BLaER1 treated with 17β-estradiol and CSF1 and Interleukin-3, amounts not matched to agents 10 nM and 100 nM (cell line): Measurements from ENCODE around the gene PRF1.
A peak's percentile ranks its signal among the peaks of the same experiment; 100 is the strongest.
"Not testable (repeated sequence)": the region's sequence is repeated elsewhere in the genome, so short reads cannot be mapped to it uniquely, and the experiment has no call there.

Source experiments
- H3K27ac ChIP-seq, 11 experiments: shearing (Covaris generic); formaldehyde crosslinking; 2 replicates each; pipeline ENCODE4 v1.8.1; 2022
- H3K27me3 ChIP-seq, 11 experiments: shearing (Covaris generic); formaldehyde crosslinking; 2 replicates each; pipeline ENCODE4 v1.8.1; 2022
- H3K36me3 ChIP-seq, 11 experiments: shearing (Covaris generic); formaldehyde crosslinking; 2 replicates each; pipeline ENCODE4 v1.8.1; 2022
- H3K4me1 ChIP-seq, 10 experiments: shearing (Covaris generic); formaldehyde crosslinking; 2 replicates each; pipeline ENCODE4 v1.8.1; 2022
- H3K4me2 ChIP-seq, 11 experiments: shearing (Covaris generic); formaldehyde crosslinking; 2 replicates each; pipeline ENCODE4 v1.8.1; 2022
- H3K4me3 ChIP-seq, 10 experiments: shearing (Covaris generic); formaldehyde crosslinking; 2 replicates each; pipeline ENCODE4 v1.8.1; 2022
- H3K9ac ChIP-seq, 11 experiments: shearing (Covaris generic); formaldehyde crosslinking; 2 replicates each; pipeline ENCODE4 v1.8.1; 2022
- H3K9me3 ChIP-seq, 11 experiments: shearing (Covaris generic); formaldehyde crosslinking; replicated peaks in 1 of 11; 2 replicates each; pipeline ENCODE4 v1.8.1; 2022
- H4K20me1 ChIP-seq, 11 experiments: shearing (Covaris generic); formaldehyde crosslinking; 2 replicates each; pipeline ENCODE4 v1.8.1; 2022
- Cebpa-rat ChIP-seq, 11 experiments: shearing (Covaris generic); IDR thresholded peaks; 2 replicates each; pipeline ENCODE4 v1.8.1; 2022

The PRF1 gene

GRCh38 chr10:70619271-70620019, 16.9 kb upstream of the PRF1 start:
- Histone ChIP-seq H3K27me3 (0 out of 22 replicates have a peak, but pooled peaks cover 0 to 4% (median 0%) of the 10 kb centered on the region in 11 experiments), H4K20me1 (no peaks in the 10 kb centered on the region), H3K4me2 (no peak overlapping the region), H3K27ac (no peak overlapping the region), H3K36me3 (peaks cover 0 to 5% (median 0%) of the 10 kb centered on the region in 11 experiments; a peak in 2 of 22 replicates), H3K4me1 (peaks cover 0 to 11% (median 6%) of the 10 kb centered on the region in 10 experiments; a peak in 8 of 20 replicates), H3K9me3 (peaks cover 23 to 42% (median 30%) of the 10 kb centered on the region in 11 experiments), H3K4me3 (no peak overlapping the region), H3K9ac (no peak overlapping the region)
- no peak for TF ChIP-seq Cebpa-rat (IDR thresholded peaks at IDR 0.05)

GRCh38 chr10:70618663-70619062, 16.1 kb upstream of the PRF1 start:
- Histone ChIP-seq H3K9ac (no peak overlapping the region), H3K27ac (no peak overlapping the region), H3K4me1 (peaks cover 0 to 9% (median 6%) of the 10 kb centered on the region in 10 experiments; a peak in 8 of 20 replicates), H3K4me2 (no peak overlapping the region), H4K20me1 (no peaks in the 10 kb centered on the region), H3K27me3 (0 out of 22 replicates have a peak, but pooled peaks cover 0 to 4% (median 0%) of the 10 kb centered on the region in 11 experiments), H3K9me3 (peaks cover 23 to 42% (median 30%) of the 10 kb centered on the region in 11 experiments), H3K4me3 (no peak overlapping the region), H3K36me3 (peaks cover 0 to 5% (median 0%) of the 10 kb centered on the region in 11 experiments; a peak in 2 of 22 replicates)
- TF ChIP-seq Cebpa-rat (IDR thresholded peaks at IDR 0.05): no peak

- H3K9ac ChIP-seq: peak overlapping the region in 1 of 11 experiments; percentile 10; a peak in 1 of 22 replicates
- H3K27ac ChIP-seq: no peak overlapping the region
- peaks cover 0 to 9% (median 3%) of the 10 kb centered on the region in 10 experiments; a peak in 8 of 20 replicates for H3K4me1 ChIP-seq
- peaks cover 0 to 5% (median 0%) of the 10 kb centered on the region in 11 experiments; a peak in 2 of 22 replicates for H3K36me3 ChIP-seq
- TF ChIP-seq Cebpa-rat (IDR thresholded peaks at IDR 0.05): no peak
- no peak overlapping the region for H3K4me2 ChIP-seq
- H3K9me3 ChIP-seq: peaks cover 20 to 39% (median 25%) of the 10 kb centered on the region in 11 experiments
- no peaks in the 10 kb centered on the region for H4K20me1 ChIP-seq
- H3K27me3 ChIP-seq: no peaks in the 10 kb centered on the region
- no peak overlapping the region for H3K4me3 ChIP-seq
Measured at GRCh38 chr10:70617798-70618568, 15.4 kb upstream of the PRF1 start.

GRCh38 chr10:70616761-70617160, 14.2 kb upstream of the PRF1 start:
- peaks cover 0 to 9% (median 2%) of the 10 kb centered on the region in 10 experiments; a peak in 6 of 20 replicates for H3K4me1 ChIP-seq
- no peak for TF ChIP-seq Cebpa-rat (IDR thresholded peaks at IDR 0.05)
- H3K36me3 ChIP-seq: peaks cover 0 to 5% (median 0%) of the 10 kb centered on the region in 11 experiments; a peak in 2 of 22 replicates
- H3K27ac ChIP-seq: no peak overlapping the region
- no peaks in the 10 kb centered on the region for H4K20me1 ChIP-seq
- H3K4me3 ChIP-seq: no peak overlapping the region
- H3K9ac ChIP-seq: no peak overlapping the region
- no peak overlapping the region for H3K4me2 ChIP-seq
- peaks cover 12 to 30% (median 17%) of the 10 kb centered on the region in 11 experiments for H3K9me3 ChIP-seq
- H3K27me3 ChIP-seq: no peaks in the 10 kb centered on the region

- no peak for TF ChIP-seq Cebpa-rat (IDR thresholded peaks at IDR 0.05)
- no peak overlapping the region for H3K9ac ChIP-seq
- H3K4me2 ChIP-seq: peak overlapping the region in 4 of 11 experiments; percentile 13 to 59 (median 28); a peak in 6 of 22 replicates
- H3K27ac ChIP-seq: no peak overlapping the region
- H3K27me3 ChIP-seq: no peaks in the 10 kb centered on the region
- H3K4me3 ChIP-seq: no peak overlapping the region
- H4K20me1 ChIP-seq: no peaks in the 10 kb centered on the region
- H3K4me1 ChIP-seq: peaks cover 0 to 9% (median 2%) of the 10 kb centered on the region in 10 experiments; a peak in 6 of 20 replicates
- peaks cover 10 to 22% (median 16%) of the 10 kb centered on the region in 11 experiments for H3K9me3 ChIP-seq
- H3K36me3 ChIP-seq: peaks cover 0 to 5% (median 0%) of the 10 kb centered on the region in 11 experiments; a peak in 2 of 22 replicates
Measured at GRCh38 chr10:70615784-70616522, 13.4 kb upstream of the PRF1 start.

- TF ChIP-seq Cebpa-rat (IDR thresholded peaks at IDR 0.05): no peak
- H3K27ac ChIP-seq: no peak overlapping the region
- no peaks in the 10 kb centered on the region for H3K27me3 ChIP-seq
- peaks cover 0 to 9% (median 2%) of the 10 kb centered on the region in 10 experiments; a peak in 6 of 20 replicates for H3K4me1 ChIP-seq
- H3K9ac ChIP-seq: no peak overlapping the region
- no peak overlapping the region for H3K4me3 ChIP-seq
- no peak overlapping the region for H3K4me2 ChIP-seq
- peaks cover 0 to 1% (median 0%) of the 10 kb centered on the region in 11 experiments; a peak in 2 of 22 replicates for H3K36me3 ChIP-seq
- H4K20me1 ChIP-seq: no peaks in the 10 kb centered on the region
- peaks cover 3 to 15% (median 9%) of the 10 kb centered on the region in 11 experiments for H3K9me3 ChIP-seq
Measured at GRCh38 chr10:70615211-70615610, 12.7 kb upstream of the PRF1 start.

- H3K9ac ChIP-seq, H4K20me1 ChIP-seq, H3K9me3 ChIP-seq: not testable (repeated sequence)
Measured at GRCh38 chr10:70614364-70614763, 11.8 kb upstream of the PRF1 start.

GRCh38 chr10:70613941-70614340, 11.4 kb upstream of the PRF1 start:
- Histone ChIP-seq H3K27ac (no peak overlapping the region), H3K4me3 (no peak overlapping the region), H3K9me3 (peaks cover 0 to 7% (median 0%) of the 10 kb centered on the region in 11 experiments; a peak in 4 of 22 replicates), H3K27me3 (no peaks in the 10 kb centered on the region), H3K4me2 (no peak overlapping the region), H4K20me1 (no peaks in the 10 kb centered on the region), H3K4me1 (peaks cover 0 to 9% (median 2%) of the 10 kb centered on the region in 10 experiments; a peak in 6 of 20 replicates), H3K9ac (no peak overlapping the region), H3K36me3 (no peaks in the 10 kb centered on the region)
- TF ChIP-seq Cebpa-rat (IDR thresholded peaks at IDR 0.05): no peak

More at GRCh38 chr10:70614364-70614763, 11.8 kb upstream of the PRF1 start:
- not testable (repeated sequence) for H3K4me2 ChIP-seq, H3K4me3 ChIP-seq, H3K27ac ChIP-seq, H3K27me3 ChIP-seq, H3K36me3 ChIP-seq, H3K4me1 ChIP-seq
